T47D (cell line): Measurements from ENCODE around the gene STAT5B.
A peak's percentile ranks its signal among the peaks of the same experiment; 100 is the strongest.
"Not testable (repeated sequence)": the region's sequence is repeated elsewhere in the genome, so short reads cannot be mapped to it uniquely, and the experiment has no call there.

Experiments
- DNase-seq, 2 experiments: peaks; one replicate each; pipeline versions ENCODE4 v3.0.0 to v3.0.0-alpha.2; 2011 to 2012; ENCODE audit warnings: low read depth in 1 of 2, low spot score in 1 of 2
- JUND ChIP-seq: IDR thresholded peaks from 2 replicates; pipeline ENCODE4 v1.6.1; 2012; ENCODE audit warnings: low read depth
- in situ Hi-C: cut with HindIII; loops from 2 replicates; pipeline ENCODE4 v1.10.0; 2016; ENCODE audit warnings: low sequenced_read_pairs, low pct_unique_long_range_greater_than_20kb

The STAT5B gene

DNA sequence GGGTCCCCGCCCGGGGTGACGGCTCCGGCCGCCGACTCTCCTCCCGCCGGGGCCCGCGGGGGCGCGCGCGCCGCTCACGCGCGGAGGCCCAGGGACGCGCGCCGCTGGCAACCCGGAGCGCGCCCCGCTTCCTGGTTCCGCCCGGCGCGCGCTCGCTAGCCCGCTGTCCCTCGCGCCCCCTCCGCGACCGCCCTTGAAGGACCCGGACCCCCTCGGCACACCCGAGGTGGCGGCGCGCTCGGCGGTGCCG is at the start of gene STAT5B:
STAT5B (minus strand) TSS at position 33 of the 250 bp plus-strand sequence. CDS start 44,264 bp downstream, outside the sequence.
- peak; percentile 87 to 97 for DNase-seq
- TF ChIP-seq JUND: no peak
- in situ Hi-C loops: no loop called here

GRCh38 chr17:42325026-42325425 is 48.8 kb upstream of the STAT5B start:
- peak in 1 of 2 experiments; percentile 48 for DNase-seq
- in situ Hi-C loops: no loop called here
- TF ChIP-seq JUND: no peak

DNA sequence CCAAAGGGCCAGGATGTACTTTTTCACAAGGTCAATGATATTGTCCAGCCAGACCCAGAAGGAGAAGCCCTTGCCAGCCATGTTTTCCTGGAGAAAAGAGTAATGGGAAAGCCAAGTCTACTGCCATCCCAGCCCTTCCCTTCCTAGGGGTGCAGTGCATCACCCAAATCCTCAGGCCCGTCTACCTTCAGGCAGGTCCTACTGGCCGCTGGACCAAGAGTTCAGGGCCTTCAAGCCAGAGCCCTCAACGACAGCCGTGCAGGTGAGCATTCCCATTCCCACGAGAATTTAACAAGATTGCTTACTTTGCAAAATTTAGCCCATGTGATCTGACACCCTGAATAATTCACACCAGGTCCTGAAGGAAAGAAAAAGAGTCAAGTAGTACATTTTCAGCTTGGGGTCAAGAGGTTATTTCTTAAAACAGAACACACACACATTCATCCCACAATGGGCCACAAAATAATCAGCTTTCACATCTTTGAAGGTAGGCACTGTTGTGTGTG is 47.1 kb upstream of the STAT5B start:
- TF ChIP-seq JUND: no peak
- in situ Hi-C loops: no loop called here
- no peak for DNase-seq

- DNase-seq: peak; percentile 90 to 94
- no peak for TF ChIP-seq JUND
- in situ Hi-C loops: no loop called here
Measured at GRCh38 chr17:42322382-42323267, 46.4 kb upstream of the STAT5B start.

DNA sequence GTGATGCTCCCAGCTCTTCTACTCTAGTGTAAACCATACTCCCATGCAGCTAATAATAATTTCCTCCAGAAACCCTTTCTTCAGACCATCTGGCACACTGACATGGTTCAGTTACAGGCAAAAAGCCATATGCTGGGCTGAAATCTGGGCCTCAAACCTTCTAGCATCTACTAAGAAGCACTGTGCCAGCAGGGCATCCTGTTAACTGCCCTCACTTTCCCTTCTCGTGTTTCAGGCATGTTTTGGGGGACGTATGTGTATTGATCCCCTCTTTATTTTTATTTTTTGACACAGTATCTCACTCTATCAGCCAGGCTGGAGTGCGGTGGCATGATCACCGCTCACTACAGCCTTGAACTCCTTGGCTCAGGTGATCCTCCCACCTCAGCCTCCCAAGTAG is 45.4 kb upstream of the STAT5B start:
- TF ChIP-seq JUND: no peak
- in situ Hi-C loops: no loop called here
- no peak for DNase-seq

DNA sequence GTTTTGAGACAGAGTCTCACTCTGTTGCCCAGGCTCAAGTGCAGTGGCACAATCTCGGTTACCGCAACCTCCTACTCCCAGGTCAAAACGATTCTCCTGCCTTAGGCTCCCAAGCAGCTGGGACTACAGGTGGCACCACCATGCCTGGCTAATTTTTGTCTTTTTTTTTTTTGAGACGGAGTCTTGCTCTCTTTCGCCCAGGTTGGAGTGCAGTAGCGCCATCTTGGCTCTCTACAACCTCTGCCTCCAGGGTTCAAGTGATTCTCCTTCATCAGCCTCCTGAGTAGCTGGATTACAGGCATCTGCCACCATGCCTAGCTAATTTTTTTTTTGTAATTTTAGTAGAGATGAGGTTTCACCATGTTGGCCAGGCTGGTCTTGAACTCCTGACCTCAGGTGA is 41.8 kb upstream of the STAT5B start:
- in situ Hi-C loops: not testable (repeated sequence)

GRCh38 chr17:42317266-42317845 is 41.2 kb upstream of the STAT5B start:
- in situ Hi-C loops: no loop called here
- DNase-seq: no peak
- no peak for TF ChIP-seq JUND

More for the DNA sequence above, 41.8 kb upstream of the STAT5B start:
- not testable (repeated sequence) for DNase-seq

DNA sequence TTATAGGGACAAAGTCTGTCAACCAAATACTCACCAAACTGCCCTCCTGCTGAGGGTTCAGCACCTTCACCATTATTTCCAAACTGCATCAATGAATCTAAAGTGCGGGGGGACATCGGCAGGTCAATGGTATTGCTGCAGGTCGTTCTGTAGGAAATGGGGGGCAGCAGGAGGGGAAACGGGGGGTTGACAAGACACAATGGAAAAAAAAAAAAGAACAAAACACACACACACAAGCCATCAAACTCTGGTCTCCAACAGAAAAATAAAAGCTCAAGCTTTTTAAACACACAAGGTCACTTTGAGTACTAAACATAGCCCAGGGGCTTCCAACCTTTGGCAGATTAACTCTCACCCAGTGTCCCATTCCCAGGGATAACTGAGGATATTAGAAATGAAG is 40.6 kb upstream of the STAT5B start:
- in situ Hi-C loops: no loop called here
- no peak for TF ChIP-seq JUND
- no peak for DNase-seq

- no peak for TF ChIP-seq JUND
- DNase-seq: no peak
- in situ Hi-C loops: no loop called here
Measured at GRCh38 chr17:42315402-42316156, 39.4 kb upstream of the STAT5B start.

GRCh38 chr17:42313773-42314566 is 37.8 kb upstream of the STAT5B start:
- DNase-seq: no peak
- no peak for TF ChIP-seq JUND
- in situ Hi-C loops: no loop called here

GRCh38 chr17:42313389-42313772 is 37.2 kb upstream of the STAT5B start:
- TF ChIP-seq JUND: no peak
- in situ Hi-C loops: no loop called here

More at GRCh38 chr17:42313389-42313772, 37.2 kb upstream of the STAT5B start:
- DNase-seq: no peak
